ENCODE results near the gene PTPRD.
"Not testable (repeated sequence)": the region's sequence is repeated elsewhere in the genome, so short reads cannot be mapped to it uniquely, and the experiment has no call there.

DNA sequence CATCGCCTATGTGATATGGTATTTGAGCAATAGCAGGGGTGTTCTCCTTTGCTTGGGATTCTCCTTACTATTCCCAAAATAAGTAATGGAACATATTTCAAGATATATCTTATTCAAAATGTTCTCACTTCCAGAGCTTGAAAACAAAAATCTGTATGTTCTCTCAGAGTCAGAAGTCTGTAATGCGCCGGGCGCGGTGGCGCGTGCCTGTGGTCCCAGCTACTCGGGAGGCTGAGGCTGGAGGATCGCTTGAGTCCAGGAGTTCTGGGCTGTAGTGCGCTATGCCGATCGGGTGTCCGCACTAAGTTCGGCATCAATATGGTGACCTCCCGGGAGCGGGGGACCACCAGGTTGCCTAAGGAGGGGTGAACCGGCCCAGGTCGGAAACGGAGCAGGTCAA, 1170.9 kb downstream of the PTPRD start:
- TF ChIP-seq POLR2AphosphoS5 (IDR thresholded peaks at IDR 0.05; ENCODE audit: low read depth, low read length); POLR2A (IDR thresholded peaks at IDR 0.05; ENCODE audit: low read depth, low read length); TAF1 (IDR thresholded peaks at IDR 0.05; ENCODE audit: borderline replicate concordance, low read depth, low read length): not testable (repeated sequence)

Data from GM12892 (cell line).